Measurements from ENCODE around the gene F2RL3. TPM values are rescaled to one million over a fixed set of nuclear protein-coding genes. Genes with fewer than 3 reads are reported as not detected.
A peak's percentile ranks its signal among the peaks of the same experiment; 100 is the strongest.

F2RL3 gene
- total RNA-seq, 1 donor from 2014 or later = 0.92 TPM

GRCh38 chr19:16860118-16860517 is 28.7 kb upstream of the F2RL3 start:
- DNase-seq (ENCODE audit: low spot score) = no peak
- peaks cover 2% of the 10 kb centered on the region for H3K4me1 Mint-ChIP-seq (ENCODE audit: unreplicated experiment)
- peaks cover 6% of the 10 kb centered on the region for H3K27me3 Mint-ChIP-seq (ENCODE audit: unreplicated experiment)
- H3K27ac Mint-ChIP-seq (ENCODE audit: unreplicated experiment) = peak overlapping the region; percentile 42
- TF ChIP-seq CTCF (IDR thresholded peaks at IDR 0.05; ENCODE audit: unreplicated experiment) = no peak
- H3K9me3 Mint-ChIP-seq (ENCODE audit: unreplicated experiment) = no peaks in the 10 kb centered on the region
- H3K36me3 Mint-ChIP-seq (ENCODE audit: low read depth, unreplicated experiment) = peaks cover 33% of the 10 kb centered on the region
- H3K4me3 Mint-ChIP-seq (ENCODE audit: unreplicated experiment) = no peak overlapping the region

- H3K36me3 Mint-ChIP-seq (ENCODE audit: low read depth, unreplicated experiment) = peaks cover 36% of the 10 kb centered on the region
- no peak for TF ChIP-seq CTCF (IDR thresholded peaks at IDR 0.05; ENCODE audit: unreplicated experiment)
- H3K27ac Mint-ChIP-seq (ENCODE audit: unreplicated experiment) = no peak overlapping the region
Observed at GRCh38 chr19:16861011-16861410, 27.8 kb upstream of the F2RL3 start.

GRCh38 chr19:16861834-16862233 is 27.0 kb upstream of the F2RL3 start:
- DNase-seq (ENCODE audit: low spot score) = no peak
- Mint-ChIP-seq H3K4me1 (ENCODE audit: unreplicated experiment) (peaks cover 2% of the 10 kb centered on the region), H3K27me3 (ENCODE audit: unreplicated experiment) (peaks cover 6% of the 10 kb centered on the region), H3K27ac (ENCODE audit: unreplicated experiment) (no peak overlapping the region), H3K36me3 (ENCODE audit: low read depth, unreplicated experiment) (peaks cover 37% of the 10 kb centered on the region), H3K9me3 (ENCODE audit: unreplicated experiment) (no peaks in the 10 kb centered on the region), H3K4me3 (ENCODE audit: unreplicated experiment) (no peak overlapping the region)
- no peak for TF ChIP-seq CTCF (IDR thresholded peaks at IDR 0.05; ENCODE audit: unreplicated experiment)

More at GRCh38 chr19:16861011-16861410, 27.8 kb upstream of the F2RL3 start:
- Mint-ChIP-seq H3K27me3 (ENCODE audit: unreplicated experiment) (peaks cover 6% of the 10 kb centered on the region), H3K4me3 (ENCODE audit: unreplicated experiment) (peak overlapping the region; percentile 31), H3K4me1 (ENCODE audit: unreplicated experiment) (peaks cover 2% of the 10 kb centered on the region), H3K9me3 (ENCODE audit: unreplicated experiment) (no peaks in the 10 kb centered on the region)
- DNase-seq (ENCODE audit: low spot score) = no peak

- no peaks in the 10 kb centered on the region for H3K9me3 Mint-ChIP-seq (ENCODE audit: unreplicated experiment)
- H3K4me3 Mint-ChIP-seq (ENCODE audit: unreplicated experiment) = no peak overlapping the region
- H3K4me1 Mint-ChIP-seq (ENCODE audit: unreplicated experiment) = peaks cover 2% of the 10 kb centered on the region
- peaks cover 37% of the 10 kb centered on the region for H3K36me3 Mint-ChIP-seq (ENCODE audit: low read depth, unreplicated experiment)
- peaks cover 6% of the 10 kb centered on the region for H3K27me3 Mint-ChIP-seq (ENCODE audit: unreplicated experiment)
- no peak for TF ChIP-seq CTCF (IDR thresholded peaks at IDR 0.05; ENCODE audit: unreplicated experiment)
- DNase-seq (ENCODE audit: low spot score) = no peak
- no peak overlapping the region for H3K27ac Mint-ChIP-seq (ENCODE audit: unreplicated experiment)
Observed at GRCh38 chr19:16862826-16863415, 25.9 kb upstream of the F2RL3 start.

- Mint-ChIP-seq H3K27ac (ENCODE audit: unreplicated experiment) (no peak overlapping the region), H3K4me1 (ENCODE audit: unreplicated experiment) (peaks cover 9% of the 10 kb centered on the region), H3K9me3 (ENCODE audit: unreplicated experiment) (no peaks in the 10 kb centered on the region), H3K36me3 (ENCODE audit: low read depth, unreplicated experiment) (peaks cover 36% of the 10 kb centered on the region), H3K4me3 (ENCODE audit: unreplicated experiment) (no peak overlapping the region), H3K27me3 (ENCODE audit: unreplicated experiment) (peaks cover 4% of the 10 kb centered on the region)
- no peak for DNase-seq (ENCODE audit: low spot score)
- no peak for TF ChIP-seq CTCF (IDR thresholded peaks at IDR 0.05; ENCODE audit: unreplicated experiment)
Observed at GRCh38 chr19:16867211-16867610, 21.6 kb upstream of the F2RL3 start.

Data from endothelial cell (in vitro differentiated cells).